Ishikawa (cell line): ENCODE results near the gene NCBP3.

Experiments used
- CEBPB ChIP-seq: IDR thresholded peaks from 2 replicates; pipeline ENCODE4 v1.6.1; 2012
- CREB1 ChIP-seq: IDR thresholded peaks from 2 replicates; pipeline ENCODE4 v1.6.1; 2012; ENCODE audit warnings: low read depth
- EP300 ChIP-seq: IDR thresholded peaks from 2 replicates; pipeline ENCODE4 v1.6.1; 2012; ENCODE audit warnings: borderline replicate concordance
- MAX ChIP-seq: IDR thresholded peaks from 2 replicates; pipeline ENCODE4 v1.6.1; 2012
- NFIC ChIP-seq: IDR thresholded peaks from 2 replicates; pipeline ENCODE4 v1.6.1; 2012
- RAD21 ChIP-seq: IDR thresholded peaks from 2 replicates; pipeline ENCODE4 v1.6.1; 2012; ENCODE audit warnings: low read depth
- REST ChIP-seq: IDR thresholded peaks from 2 replicates; pipeline ENCODE4 v1.6.1; 2012; ENCODE audit warnings: low read depth, mild to moderate bottlenecking
- TAF1 ChIP-seq: IDR thresholded peaks from 2 replicates; pipeline ENCODE4 v1.6.1; 2012; ENCODE audit warnings: low read depth, mild to moderate bottlenecking
- TCF12 ChIP-seq: IDR thresholded peaks from 2 replicates; pipeline ENCODE4 v1.6.1; 2012; ENCODE audit warnings: low read depth
- TEAD4 ChIP-seq: IDR thresholded peaks from 2 replicates; pipeline ENCODE4 v1.6.1; 2012
- USF1 ChIP-seq: IDR thresholded peaks from 2 replicates; pipeline ENCODE4 v1.6.1; 2012
- YY1 ChIP-seq: IDR thresholded peaks from 2 replicates; pipeline ENCODE4 v1.6.1; 2012; ENCODE audit warnings: low read depth
- ZBTB7A ChIP-seq: IDR thresholded peaks from 2 replicates; pipeline ENCODE4 v1.6.1; 2012; ENCODE audit warnings: low read depth

GRCh38 chr17:3802461-3803307 lies 43.4 kb downstream of the NCBP3 start:
- TF ChIP-seq NFIC (no peak), CEBPB (no peak), REST (no peak), MAX (no peak), EP300 (no peak), TAF1 (no peak), CREB1 (no peak), TEAD4 (no peak), YY1 (no peak), TCF12 (no peak), RAD21 (no peak), USF1 (no peak), ZBTB7A (no peak)
